Liver (tissue), 3 donors: ENCODE data around the gene FOXRED2.

Source experiments
- CTCF ChIP-seq: fragments of 150-350 bp; IDR thresholded peaks from 2 replicates; pipeline ENCODE4 v1.5.1; 2017; ENCODE audit warnings: improper control_type of control experiment, low read depth, low read length; ENCODE audit not compliant: missing input control
- EGR1 ChIP-seq, 2 donors: IDR thresholded peaks; 2 replicates each; pipeline ENCODE4 v1.6.1; 2016 to 2018; ENCODE audit warnings: antibody characterized with exemption in 2 of 2, low read depth in 2 of 2
- NR2F2 ChIP-seq: IDR thresholded peaks from 2 replicates; pipeline ENCODE4 v1.6.1; 2016; ENCODE audit warnings: antibody characterized with exemption
- RAD21 ChIP-seq, 2 donors: IDR thresholded peaks; 2 replicates each; pipeline ENCODE4 v1.6.1; 2016; ENCODE audit warnings: antibody characterized with exemption in 2 of 2, mild to moderate bottlenecking in 2 of 2
- SP1 ChIP-seq: IDR thresholded peaks from 2 replicates; pipeline ENCODE4 v1.6.1; 2018; ENCODE audit warnings: antibody characterized with exemption, mild to moderate bottlenecking
- TAF1 ChIP-seq: conservative IDR thresholded peaks from 2 replicates; pipeline ENCODE4 v1.6.1; 2016; ENCODE audit warnings: antibody characterized with exemption, mild to moderate bottlenecking
- YY1 ChIP-seq: IDR thresholded peaks from 2 replicates; pipeline ENCODE4 v1.6.1; 2016; ENCODE audit warnings: antibody characterized with exemption, mild to moderate bottlenecking
- donor health status: healthy.
- donor health status: healthy.

- TF ChIP-seq CTCF (no peak), RAD21 (IDR thresholded peaks at IDR 0.05) (no peak), NR2F2 (no peak), SP1 (no peak), YY1 (no peak), TAF1 (no peak), EGR1 (IDR thresholded peaks at IDR 0.05; ENCODE audit: low read depth in 2 of 2) (no peak)
These were observed 31.7 kb upstream of the FOXRED2 start for GRCh38 chr22:36538529-36538928.
